Left hindlimb (tissue), 1 donor: Measurements from ENCODE around the gene SLC46A2.

ENCODE experiments used
- DNase-seq: peaks from one replicate; pipeline ENCODE4 v3.0.0-alpha.2; 2018

SLC46A2 gene

GRCh38 chr9:112885324-112885723 lies 5.4 kb downstream of the SLC46A2 start:
- DNase-seq, result no peak

DNA sequence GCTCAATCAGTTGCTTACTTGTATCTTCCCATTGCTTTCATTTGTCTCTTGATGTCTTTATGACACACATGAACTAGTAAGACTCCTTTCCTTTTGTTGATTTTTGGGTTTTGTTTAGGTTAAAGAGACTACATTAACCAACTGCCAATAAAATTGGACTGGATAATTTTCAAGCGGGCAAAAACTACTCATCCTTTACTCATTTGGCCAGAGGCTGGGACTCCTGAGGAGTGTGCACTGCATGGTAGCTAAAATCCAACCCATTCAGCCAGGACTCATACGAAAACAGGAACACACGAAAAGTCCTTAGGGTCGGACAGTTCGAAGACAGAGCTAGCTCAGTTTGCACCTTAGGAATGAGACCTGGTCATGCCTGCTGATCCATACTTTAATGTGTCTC lies 6.0 kb downstream of the SLC46A2 start:
- no peak for DNase-seq

GRCh38 chr9:112884101-112884500 lies 6.6 kb downstream of the SLC46A2 start:
- DNase-seq, result no peak

GRCh38 chr9:112881331-112881730 lies 9.3 kb downstream of the SLC46A2 start:
- no peak for DNase-seq

DNA sequence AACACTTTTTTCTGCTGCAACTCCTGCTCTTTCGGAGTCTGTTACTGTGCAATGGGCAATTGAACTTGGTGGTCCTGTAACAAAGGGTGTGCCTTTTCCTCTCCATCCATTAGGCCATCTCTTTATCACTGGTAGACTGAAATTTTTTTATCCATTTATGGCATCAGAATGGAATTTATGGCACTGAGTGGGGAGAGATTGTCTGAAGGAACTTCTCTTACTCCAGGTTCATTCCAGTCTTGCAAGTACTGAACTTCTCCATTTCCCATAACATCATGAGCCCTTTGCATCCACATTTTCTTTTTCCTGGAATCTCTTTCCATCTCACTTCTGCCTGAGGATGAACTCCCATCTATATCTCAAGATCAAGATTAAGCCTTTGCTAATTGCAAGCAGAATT lies 10.0 kb downstream of the SLC46A2 start:
- no peak for DNase-seq

- no peak for DNase-seq
These were observed 11.9 kb downstream of the SLC46A2 start for GRCh38 chr9:112878752-112879151.

DNA sequence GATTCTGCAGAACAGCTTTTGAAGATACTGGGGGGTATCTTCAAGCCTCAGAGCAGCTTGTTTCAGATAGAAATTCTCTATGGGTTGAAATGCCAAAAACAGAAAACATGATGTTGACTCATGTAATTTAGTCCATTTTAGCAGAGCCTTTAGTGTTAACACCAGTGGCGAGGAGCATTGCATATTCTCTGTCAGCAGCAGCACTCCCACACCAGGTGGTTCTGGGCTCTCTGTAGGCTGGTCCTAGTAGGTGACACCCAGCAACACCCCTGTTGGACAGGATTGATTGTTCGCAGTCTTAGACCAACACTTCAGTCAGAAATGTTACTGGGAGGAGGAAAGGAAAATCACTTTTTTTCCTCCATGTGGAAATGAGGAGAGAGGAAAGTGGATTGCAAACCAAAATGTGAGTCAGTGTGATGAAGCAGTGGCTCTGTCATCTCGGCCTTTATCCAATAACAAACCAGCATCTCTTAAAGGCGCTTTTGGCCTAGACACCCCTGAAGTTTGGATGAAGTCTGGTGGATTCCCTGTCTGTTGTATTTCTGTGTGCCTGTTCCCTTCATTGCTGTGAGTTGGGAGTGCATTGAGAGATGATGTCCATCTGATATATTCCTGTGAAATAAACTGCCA lies 16.8 kb downstream of the SLC46A2 start:
- no peak for DNase-seq

GRCh38 chr9:112872019-112872418 lies 18.7 kb downstream of the SLC46A2 start:
- DNase-seq, result no peak

- DNase-seq, result no peak
These were observed 20.1 kb downstream of the SLC46A2 start for GRCh38 chr9:112870556-112870955.

DNA sequence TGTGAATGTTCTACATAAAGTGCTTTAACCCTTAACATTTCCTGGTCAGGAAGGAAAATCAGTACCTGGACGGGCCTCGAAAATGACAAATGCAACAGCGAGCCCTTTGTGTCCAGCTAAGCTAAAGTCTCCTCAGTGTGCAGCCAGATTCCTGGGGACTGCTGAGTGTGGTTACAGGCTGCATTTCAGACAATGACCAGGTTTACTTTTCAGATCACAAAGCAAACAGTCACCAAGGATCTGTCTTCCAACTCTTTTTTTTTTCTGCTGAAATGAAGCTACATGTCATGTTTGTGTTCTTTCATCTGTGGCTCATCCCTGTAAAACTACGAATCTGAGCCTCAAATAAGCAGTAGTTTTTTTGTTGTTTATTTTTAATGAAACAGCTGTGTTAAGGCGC lies 20.8 kb downstream of the SLC46A2 start:
- no peak for DNase-seq

GRCh38 chr9:112869041-112869529 lies 21.6 kb downstream of the SLC46A2 start:
- no peak for DNase-seq

- no peak for DNase-seq
These were observed 22.2 kb downstream of the SLC46A2 start for GRCh38 chr9:112868461-112868860.

GRCh38 chr9:112867275-112867991 lies 23.2 kb downstream of the SLC46A2 start:
- no peak for DNase-seq

DNA sequence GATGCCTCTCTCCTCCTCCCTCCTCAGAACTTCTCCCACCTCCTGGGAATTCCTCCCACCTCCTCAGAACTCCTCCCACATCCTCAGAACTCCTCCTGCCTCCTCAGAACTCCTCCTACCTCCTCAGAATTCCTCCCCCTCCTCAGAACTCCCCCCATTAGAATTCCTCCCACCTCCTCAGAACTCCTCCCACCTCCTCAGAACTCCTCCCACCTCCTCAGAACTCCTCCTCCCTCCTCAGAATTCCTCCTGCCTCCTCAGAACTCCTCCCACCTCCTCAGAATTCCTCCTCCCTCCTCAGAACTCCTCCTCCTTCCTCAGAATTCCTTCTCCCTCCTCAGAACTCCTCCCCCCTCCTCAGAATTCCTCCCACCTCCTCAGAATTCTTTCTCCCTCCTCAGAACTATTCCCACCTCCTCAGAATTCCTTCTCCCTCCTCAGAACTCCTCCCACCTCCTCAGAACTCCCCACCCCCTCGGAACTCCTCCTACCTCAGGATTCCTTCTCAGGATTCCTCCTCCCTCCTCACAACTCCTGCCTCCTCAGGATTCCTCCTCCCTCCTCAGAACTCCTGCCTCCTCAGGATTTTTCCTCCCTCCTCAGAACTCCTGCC lies 23.9 kb downstream of the SLC46A2 start:
- no peak for DNase-seq

GRCh38 chr9:112864982-112865381 lies 25.7 kb downstream of the SLC46A2 start:
- DNase-seq, result no peak

- no peak for DNase-seq
These were observed 26.3 kb downstream of the SLC46A2 start for GRCh38 chr9:112864403-112864802.

DNA sequence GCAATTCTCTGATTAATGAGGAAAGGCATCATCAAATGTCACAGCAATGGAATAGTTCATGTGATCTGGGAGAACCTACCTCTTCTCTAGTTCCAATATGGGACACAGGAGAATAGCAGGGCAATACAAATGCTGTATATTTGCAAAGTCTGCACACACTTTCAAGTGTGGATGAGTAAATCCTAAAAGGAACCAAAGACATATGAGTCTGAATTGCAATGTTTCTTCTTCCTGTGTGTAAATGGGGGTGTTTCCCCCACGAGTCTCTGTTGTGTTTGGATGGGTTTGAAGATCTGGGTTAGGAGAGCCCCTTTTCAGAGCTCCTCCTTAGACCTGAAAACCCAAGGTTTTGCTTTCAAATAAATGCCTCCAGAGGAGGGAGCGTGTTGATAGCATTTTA lies 26.9 kb downstream of the SLC46A2 start:
- DNase-seq, result no peak

DNA sequence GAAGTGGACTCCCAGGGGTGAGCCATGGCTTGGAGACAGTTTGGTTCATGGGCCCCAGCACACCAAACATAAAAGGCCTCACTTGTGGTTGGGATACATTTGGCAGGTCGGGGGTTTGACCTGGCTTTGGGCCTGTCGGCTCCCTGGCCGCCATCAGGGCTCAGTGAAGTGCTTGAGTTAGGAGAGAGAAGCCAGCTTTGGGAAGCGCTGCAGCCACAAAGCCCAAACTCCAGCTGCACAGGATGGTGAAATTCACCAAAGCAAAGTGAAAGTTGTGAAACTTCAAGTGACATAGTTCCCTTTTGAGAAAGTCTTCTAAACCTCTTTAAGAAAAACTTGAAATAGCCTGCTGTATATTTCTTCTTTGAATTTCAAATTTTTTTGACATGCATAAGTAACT lies 27.5 kb downstream of the SLC46A2 start:
- no peak for DNase-seq

DNA sequence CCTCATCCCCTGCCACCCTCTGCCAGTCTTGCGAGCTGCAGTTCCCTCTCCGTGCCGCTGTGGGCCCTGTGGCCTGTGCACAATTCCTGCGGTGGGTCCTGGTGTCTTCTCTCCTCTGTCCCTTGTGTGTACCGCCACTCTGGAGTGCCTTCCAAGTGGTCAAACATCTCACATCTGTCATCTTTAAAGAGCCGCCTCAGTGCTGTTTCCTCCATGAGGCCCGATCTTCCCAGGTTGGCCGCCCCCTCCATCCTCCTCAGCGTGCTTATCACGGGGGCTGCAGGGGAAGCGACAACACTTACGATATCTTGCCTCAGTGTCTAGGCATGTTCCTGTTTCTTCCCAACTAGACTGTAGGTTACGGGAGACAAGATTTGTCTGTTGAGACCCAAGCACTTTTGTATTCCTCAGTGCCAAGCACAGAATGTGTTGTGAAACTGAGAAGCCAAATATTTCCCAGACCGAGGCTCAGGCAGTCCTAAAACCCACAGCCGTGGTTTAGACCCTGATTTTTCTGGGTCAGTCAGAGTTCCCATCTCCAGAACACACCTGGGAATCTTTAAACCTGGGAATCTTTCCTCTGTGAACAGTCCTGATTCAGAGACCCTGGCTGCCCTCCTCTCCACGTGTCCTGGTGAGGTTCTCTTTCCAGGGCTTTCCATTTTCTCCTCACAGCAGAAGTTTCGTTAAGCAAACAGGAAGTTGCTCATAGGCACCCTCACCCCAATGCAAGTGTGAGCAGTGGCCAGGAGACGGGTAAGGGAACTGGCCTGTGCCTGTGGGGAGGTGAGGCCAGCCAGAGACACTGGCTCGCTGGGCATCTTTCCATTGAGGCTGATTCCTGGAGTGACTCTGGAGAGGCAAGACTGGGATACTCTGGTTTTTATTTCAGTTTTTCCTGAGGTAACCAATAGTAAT lies 28.8 kb downstream of the SLC46A2 start:
- no peak for DNase-seq

GRCh38 chr9:112861155-112861554 lies 29.5 kb downstream of the SLC46A2 start:
- DNase-seq, result no peak

DNA sequence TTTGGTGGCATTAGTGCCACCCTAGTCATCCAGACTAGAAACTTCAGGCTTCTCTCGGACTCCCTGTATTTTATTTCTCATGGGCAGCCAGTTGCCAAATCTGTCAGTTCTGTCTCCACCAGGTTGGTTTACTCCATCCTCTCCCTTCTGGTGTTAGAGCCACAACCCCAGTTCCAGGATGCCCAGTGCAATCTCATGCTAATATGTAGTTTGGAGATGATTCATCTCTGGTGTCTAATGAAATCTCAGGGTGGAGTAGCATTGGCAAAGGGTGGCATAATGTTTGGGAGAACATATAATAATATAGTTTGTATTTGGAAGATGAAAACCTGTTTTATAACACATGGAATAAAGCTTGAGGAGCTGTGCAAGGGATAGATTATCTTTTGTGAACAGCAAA lies 30.2 kb downstream of the SLC46A2 start:
- DNase-seq, result no peak

GRCh38 chr9:112858625-112859147 lies 32.0 kb downstream of the SLC46A2 start:
- no peak for DNase-seq

- DNase-seq, result no peak
These were observed 32.7 kb downstream of the SLC46A2 start for GRCh38 chr9:112858005-112858404.
